GM21717 (cell line): ENCODE data around the gene TRAPPC5.

Source experiments
- ATAC-seq: cut with Tn5 transposase; IDR thresholded peaks from one replicate; pipeline ENCODE4 v1.9.1; 2021; ENCODE audit warnings: mild to moderate bottlenecking, moderate library complexity; ENCODE audit not compliant: unreplicated experiment

TRAPPC5 gene

GRCh38 chr19:7645656-7646425, 34.8 kb upstream of the TRAPPC5 start:
- ATAC-seq = no peak

- no peak for ATAC-seq
Measured at GRCh38 chr19:7646426-7646700, 34.3 kb upstream of the TRAPPC5 start.

- no peak for ATAC-seq
Measured at GRCh38 chr19:7647156-7647555, 33.5 kb upstream of the TRAPPC5 start.

- no peak for ATAC-seq
Measured at GRCh38 chr19:7648265-7649014, 32.2 kb upstream of the TRAPPC5 start.

- no peak for ATAC-seq
Measured at GRCh38 chr19:7650148-7650547, 30.5 kb upstream of the TRAPPC5 start.

GRCh38 chr19:7652061-7652641, 28.5 kb upstream of the TRAPPC5 start:
- ATAC-seq = no peak

- no peak for ATAC-seq
Measured at GRCh38 chr19:7654401-7654800, 26.2 kb upstream of the TRAPPC5 start.

GRCh38 chr19:7655581-7655980, 25.1 kb upstream of the TRAPPC5 start:
- no peak for ATAC-seq

- ATAC-seq = no peak
Measured at GRCh38 chr19:7657131-7657751, 23.4 kb upstream of the TRAPPC5 start.

GRCh38 chr19:7658219-7658686, 22.4 kb upstream of the TRAPPC5 start:
- ATAC-seq = peak; percentile 70

- no peak for ATAC-seq
Measured at GRCh38 chr19:7661744-7662538, 18.7 kb upstream of the TRAPPC5 start.

- no peak for ATAC-seq
Measured at GRCh38 chr19:7662657-7663056, 18.0 kb upstream of the TRAPPC5 start.

GRCh38 chr19:7663706-7664105, 16.9 kb upstream of the TRAPPC5 start:
- ATAC-seq = no peak

GRCh38 chr19:7665076-7665475, 15.6 kb upstream of the TRAPPC5 start:
- no peak for ATAC-seq

GRCh38 chr19:7668842-7669241, 11.8 kb upstream of the TRAPPC5 start, which contains the start of gene RETN:
Gene RETN, plus strand, starts transcription at chr19:7669049. Its CDS starts 278 bp downstream, at chr19:7669327.
- no peak for ATAC-seq

GRCh38 chr19:7669641-7670040, 11.0 kb upstream of the TRAPPC5 start:
- no peak for ATAC-seq

GRCh38 chr19:7670150-7670783, 10.4 kb upstream of the TRAPPC5 start:
- ATAC-seq = no peak

GRCh38 chr19:7670790-7671189, 9.8 kb upstream of the TRAPPC5 start:
- ATAC-seq = no peak

- ATAC-seq = no peak
Measured at GRCh38 chr19:7672522-7672921, 8.1 kb upstream of the TRAPPC5 start.
